Measurements from ENCODE around the gene DAG1.
"Not testable (repeated sequence)": the region's sequence is repeated elsewhere in the genome, so short reads cannot be mapped to it uniquely, and the experiment has no call there.

The DAG1 gene

GRCh38 chr3:49492969-49493368 lies 22.9 kb downstream of the DAG1 start:
- Histone ChIP-seq H3K27me3 (ENCODE audit: insufficient read depth, poor library complexity, severe bottlenecking) (no peaks in the 10 kb centered on the region), H3K27ac (replicated peaks) (no peak overlapping the region), H3K4me3 (replicated peaks; ENCODE audit: insufficient read depth, low read length) (no peak overlapping the region)
- no peak for DNase-seq (ENCODE audit: low read depth in 1 of 2, low spot score in 1 of 2)
- TF ChIP-seq CTCF (IDR thresholded peaks at IDR 0.05; ENCODE audit: insufficient read depth, low read length) (no peak), SPI1 (IDR thresholded peaks at IDR 0.05; ENCODE audit: borderline replicate concordance, low read depth) (no peak), REST (IDR thresholded peaks at IDR 0.05; ENCODE audit: insufficient replicate concordance, low read depth) (no peak), POLR2AphosphoS5 (IDR thresholded peaks at IDR 0.05; ENCODE audit: low read depth) (no peak), GABPA (IDR thresholded peaks at IDR 0.05; ENCODE audit: low read depth) (no peak)

- no peak for DNase-seq (ENCODE audit: low read depth in 1 of 2, low spot score in 1 of 2)
- Histone ChIP-seq H3K4me3 (replicated peaks; ENCODE audit: insufficient read depth, low read length) (no peak overlapping the region), H3K27me3 (ENCODE audit: insufficient read depth, poor library complexity, severe bottlenecking) (no peaks in the 10 kb centered on the region), H3K27ac (replicated peaks) (no peak overlapping the region)
- TF ChIP-seq SPI1 (IDR thresholded peaks at IDR 0.05; ENCODE audit: borderline replicate concordance, low read depth) = no peak
- no peak for TF ChIP-seq POLR2AphosphoS5 (IDR thresholded peaks at IDR 0.05; ENCODE audit: low read depth)
Measured at GRCh38 chr3:49493901-49494300, 23.8 kb downstream of the DAG1 start.

- Histone ChIP-seq H3K27ac (replicated peaks) (no peak overlapping the region), H3K4me3 (replicated peaks; ENCODE audit: insufficient read depth, low read length) (no peak overlapping the region), H3K27me3 (ENCODE audit: insufficient read depth, poor library complexity, severe bottlenecking) (no peaks in the 10 kb centered on the region)
- TF ChIP-seq POLR2AphosphoS5 (IDR thresholded peaks at IDR 0.05; ENCODE audit: low read depth) = no peak
- no peak for TF ChIP-seq GABPA (IDR thresholded peaks at IDR 0.05; ENCODE audit: low read depth)
- no peak for TF ChIP-seq CTCF (IDR thresholded peaks at IDR 0.05; ENCODE audit: insufficient read depth, low read length)
- TF ChIP-seq REST (IDR thresholded peaks at IDR 0.05; ENCODE audit: insufficient replicate concordance, low read depth) = no peak
- no peak for TF ChIP-seq SPI1 (IDR thresholded peaks at IDR 0.05; ENCODE audit: borderline replicate concordance, low read depth)
- DNase-seq (ENCODE audit: low read depth in 1 of 2, low spot score in 1 of 2) = no peak
Measured at GRCh38 chr3:49495023-49495422, 25.0 kb downstream of the DAG1 start.

- DNase-seq (ENCODE audit: low read depth in 1 of 2, low spot score in 1 of 2); H3K4me3 ChIP-seq (replicated peaks; ENCODE audit: insufficient read depth, low read length); H3K27ac ChIP-seq (replicated peaks); H3K27me3 ChIP-seq (ENCODE audit: insufficient read depth, poor library complexity, severe bottlenecking): not testable (repeated sequence)
Measured at GRCh38 chr3:49496845-49497244, 26.8 kb downstream of the DAG1 start.

GRCh38 chr3:49497606-49498005 lies 27.5 kb downstream of the DAG1 start:
- H3K27ac ChIP-seq (replicated peaks) = no peak overlapping the region
- TF ChIP-seq POLR2AphosphoS5 (IDR thresholded peaks at IDR 0.05; ENCODE audit: low read depth) = no peak
- TF ChIP-seq REST (IDR thresholded peaks at IDR 0.05; ENCODE audit: insufficient replicate concordance, low read depth) = no peak
- TF ChIP-seq SPI1 (IDR thresholded peaks at IDR 0.05; ENCODE audit: borderline replicate concordance, low read depth) = no peak
- TF ChIP-seq GABPA (IDR thresholded peaks at IDR 0.05; ENCODE audit: low read depth) = no peak
- no peak for TF ChIP-seq CTCF (IDR thresholded peaks at IDR 0.05; ENCODE audit: insufficient read depth, low read length)
- DNase-seq (ENCODE audit: low read depth in 1 of 2, low spot score in 1 of 2) = no peak
- no peak overlapping the region for H3K4me3 ChIP-seq (replicated peaks; ENCODE audit: insufficient read depth, low read length)
- no peaks in the 10 kb centered on the region for H3K27me3 ChIP-seq (ENCODE audit: insufficient read depth, poor library complexity, severe bottlenecking)
